SK-N-SH (cell line): Measurements from ENCODE around the gene KDM4C. TPM values are rescaled to one million over a fixed set of nuclear protein-coding genes. Genes with fewer than 3 reads are reported as not detected.

Experiments used
- CTCF ChIA-PET: fragments of 300-600, 350-600 bp; formaldehyde crosslinking; extraction: SDS; loops from one replicate; lab custom pipeline; 2021; lab: Yijun Ruan, JAX
- POLR2A ChIA-PET: fragments of 350-600 bp; sonication (Branson Sonifier 250); formaldehyde crosslinking; extraction: SDS; loops from one replicate; lab custom pipeline; 2020; ENCODE audit warnings: antibody characterized with exemption, inconsistent platforms; lab: Yijun Ruan, JAX
- DNase-seq: peaks from one replicate; pipeline ENCODE4 v3.0.0; 2012
- H2AFZ ChIP-seq: fragments of 200-600 bp; sonication (generic); 2 replicates; pipeline ENCODE4 v1.8.1; 2016; ENCODE audit warnings: antibody characterized with exemption, mild to moderate bottlenecking, low read depth
- H3F3A ChIP-seq: fragments of 200-600 bp; sonication (generic); replicated peaks from 2 replicates; pipeline ENCODE3; 2016; ENCODE audit warnings: antibody characterized with exemption, mild to moderate bottlenecking; ENCODE audit not compliant: insufficient read depth
- H3K27ac ChIP-seq, 2 experiments: fragments of 200-500 bp in 1 of 2; fragments of 200-600 bp in 1 of 2; sonication (Bioruptor generic) in 1 of 2; sonication (generic), shearing (Covaris generic) in 1 of 2; 2 replicates each; pipeline versions ENCODE4 v1.5.1 to v1.6.1; 2014 to 2016; ENCODE audit warnings: low read depth in 2 of 2, inconsistent platforms in 1 of 2, low read length in 1 of 2, mild to moderate bottlenecking in 1 of 2, mixed read lengths in 1 of 2
- H3K27me3 ChIP-seq: fragments of 200-600 bp; sonication (generic), shearing (Covaris generic); 2 replicates; pipeline ENCODE4 v1.6.1; 2016; ENCODE audit warnings: mixed run types; ENCODE audit not compliant: insufficient read depth
- H3K36me3 ChIP-seq, 2 experiments: fragments of 200-500 bp in 1 of 2; fragments of 200-600 bp in 1 of 2; sonication (Bioruptor generic) in 1 of 2; sonication (generic) in 1 of 2; replicated peaks in 1 of 2; 2 replicates each; pipeline versions ENCODE3 to v1.5.1; 2014 to 2016; ENCODE audit warnings: low read length in 1 of 2, mild to moderate bottlenecking in 1 of 2; ENCODE audit not compliant: insufficient read depth in 2 of 2, control insufficient read depth in 1 of 2
- H3K4me1 ChIP-seq, 2 experiments: fragments of 200-500 bp in 1 of 2; fragments of 200-600 bp in 1 of 2; sonication (Bioruptor generic) in 1 of 2; sonication (generic), shearing (Covaris generic) in 1 of 2; 2 replicates each; pipeline versions ENCODE4 v1.5.1 to v1.6.1; 2014 to 2016; ENCODE audit warnings: low read depth in 1 of 2, low read length in 1 of 2, mixed run types in 1 of 2; ENCODE audit not compliant: insufficient read depth in 2 of 2, control insufficient read depth in 1 of 2
- H3K4me2 ChIP-seq: fragments of 200-600 bp; sonication (generic), shearing (Covaris generic); 2 replicates; pipeline ENCODE4 v1.6.1; 2017; ENCODE audit warnings: mixed run types
- H3K4me3 ChIP-seq, 2 experiments: fragments of 200-500 bp in 1 of 2; fragments of 200-600 bp in 1 of 2; sonication (Bioruptor generic) in 1 of 2; sonication (generic), shearing (Covaris generic) in 1 of 2; 2 replicates each; pipeline versions ENCODE4 v1.5.1 to v1.8.1; 2014 to 2016; ENCODE audit warnings: low read depth in 2 of 2, inconsistent platforms in 1 of 2, low read length in 1 of 2, mild to moderate bottlenecking in 1 of 2, mixed read lengths in 1 of 2, moderate library complexity in 1 of 2
- H3K79me2 ChIP-seq: fragments of 200-600 bp; sonication (generic); 2 replicates; pipeline ENCODE4 v1.8.1; 2017; ENCODE audit warnings: mild to moderate bottlenecking; ENCODE audit not compliant: insufficient read depth
- H3K9ac ChIP-seq: fragments of 200-600 bp; sonication (generic); 2 replicates; pipeline ENCODE4 v1.6.1; 2017; ENCODE audit warnings: mixed run types
- H3K9me2 ChIP-seq: fragments of 200-600 bp; sonication (generic); 2 replicates; pipeline ENCODE4 v1.6.1; 2017; ENCODE audit warnings: mixed run types
- H3K9me3 ChIP-seq: fragments of 200-600 bp; sonication (generic); 2 replicates; pipeline ENCODE4 v1.6.1; 2017; ENCODE audit warnings: mixed run types, mild to moderate bottlenecking, moderate library complexity
- H4K20me1 ChIP-seq: fragments of 200-600 bp; sonication (generic); 2 replicates; pipeline ENCODE4 v1.6.1; 2017; ENCODE audit warnings: mild to moderate bottlenecking, mixed run types; ENCODE audit not compliant: insufficient read depth
- MAX ChIP-seq: IDR thresholded peaks from 2 replicates; pipeline ENCODE4 v1.4.0; 2012; ENCODE audit warnings: low read depth
- MXI1 ChIP-seq: IDR thresholded peaks from 2 replicates; pipeline ENCODE4 v1.6.1; 2012; ENCODE audit warnings: mild to moderate bottlenecking, low read depth, low read length, improper control_type of control experiment
- NRF1 ChIP-seq: IDR thresholded peaks from 2 replicates; pipeline ENCODE4 v1.6.1; 2012; ENCODE audit warnings: low read depth, mild to moderate bottlenecking, low read length
- POLR2AphosphoS5 ChIP-seq: IDR thresholded peaks from 2 replicates; pipeline ENCODE4 v1.6.1; 2012; ENCODE audit warnings: low read depth, low read length
- RAD21 ChIP-seq: IDR thresholded peaks from 2 replicates; pipeline ENCODE4 v1.6.1; 2012; ENCODE audit warnings: mild to moderate bottlenecking, low read length
- SIN3A ChIP-seq: IDR thresholded peaks from 2 replicates; pipeline ENCODE4 v1.6.1; 2012; ENCODE audit warnings: low read depth, mild to moderate bottlenecking, low read length, moderate library complexity, borderline replicate concordance
- TAF1 ChIP-seq: IDR thresholded peaks from 2 replicates; pipeline ENCODE4 v1.6.1; 2012; ENCODE audit warnings: low read depth, mild to moderate bottlenecking, low read length, moderate library complexity, borderline replicate concordance
- TCF12 ChIP-seq: IDR thresholded peaks from 2 replicates; pipeline ENCODE4 v1.4.0; 2012
- YY1 ChIP-seq: IDR thresholded peaks from 2 replicates; pipeline ENCODE4 v1.4.0; 2012; ENCODE audit warnings: low read depth, mild to moderate bottlenecking
- WGBS: methylation state at CpG from one replicate; pipeline ENCODE4 v1.1.6; 2017; ENCODE audit warnings: low lambda C conversion rate; 5-methylcytosine and 5-hydroxymethylcytosine counted together
- polyA plus RNA-seq, 3 experiments: library from polyadenylated mRNA; depleted of rRNA; stranded (reverse); fragments of >200 nt; gene quantifications; 2 replicates each; pipeline ENCODE4 v1.2.3, GENCODE V29; 2012
- TF ChIP-seq, protein P1 (sequence below): fragments of 200-600 bp; sonication (generic); IDR thresholded peaks from 2 replicates; pipeline ENCODE4 v1.6.1; 2017; ENCODE audit warnings: antibody characterized with exemption, mild to moderate bottlenecking, moderate library complexity
- TF ChIP-seq, protein P2 (sequence below): IDR thresholded peaks from 2 replicates; pipeline ENCODE4 v1.4.0; 2012; ENCODE audit warnings: low read depth, borderline replicate concordance

Gene KDM4C
- polyA plus RNA-seq, 1 of the 3 experiments (the other 2 are of a cell fraction) = 9.4 TPM

DNA sequence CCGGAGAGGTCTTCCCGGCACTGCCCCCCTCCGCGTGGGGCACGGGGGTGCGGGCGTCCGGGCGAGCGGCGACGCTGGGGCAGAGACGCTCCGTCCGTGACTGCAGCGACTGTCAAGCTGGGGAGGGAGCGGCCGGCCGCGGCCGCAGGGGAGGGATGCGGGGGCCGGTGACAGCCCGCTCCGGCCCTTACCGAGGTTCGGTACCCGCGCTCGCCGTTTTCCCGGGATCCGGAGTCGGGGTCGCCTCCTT lies 400 bp downstream of the KDM4C start (continued):
- TF ChIP-seq SIN3A = no peak
- no peak for TF ChIP-seq YY1
- TF ChIP-seq, protein P1, sequence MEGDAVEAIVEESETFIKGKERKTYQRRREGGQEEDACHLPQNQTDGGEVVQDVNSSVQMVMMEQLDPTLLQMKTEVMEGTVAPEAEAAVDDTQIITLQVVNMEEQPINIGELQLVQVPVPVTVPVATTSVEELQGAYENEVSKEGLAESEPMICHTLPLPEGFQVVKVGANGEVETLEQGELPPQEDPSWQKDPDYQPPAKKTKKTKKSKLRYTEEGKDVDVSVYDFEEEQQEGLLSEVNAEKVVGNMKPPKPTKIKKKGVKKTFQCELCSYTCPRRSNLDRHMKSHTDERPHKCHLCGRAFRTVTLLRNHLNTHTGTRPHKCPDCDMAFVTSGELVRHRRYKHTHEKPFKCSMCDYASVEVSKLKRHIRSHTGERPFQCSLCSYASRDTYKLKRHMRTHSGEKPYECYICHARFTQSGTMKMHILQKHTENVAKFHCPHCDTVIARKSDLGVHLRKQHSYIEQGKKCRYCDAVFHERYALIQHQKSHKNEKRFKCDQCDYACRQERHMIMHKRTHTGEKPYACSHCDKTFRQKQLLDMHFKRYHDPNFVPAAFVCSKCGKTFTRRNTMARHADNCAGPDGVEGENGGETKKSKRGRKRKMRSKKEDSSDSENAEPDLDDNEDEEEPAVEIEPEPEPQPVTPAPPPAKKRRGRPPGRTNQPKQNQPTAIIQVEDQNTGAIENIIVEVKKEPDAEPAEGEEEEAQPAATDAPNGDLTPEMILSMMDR = no peak

- H3K27me3 ChIP-seq = no peaks in the 10 kb centered on the region
- 2% methylated on average over 13 of the region's 42 CpGs for WGBS
Observed at GRCh38 chr9:6758498-6759184, 868 bp downstream of the KDM4C start.

More at GRCh38 chr9:6758498-6759184, 868 bp downstream of the KDM4C start:
- Histone ChIP-seq H2AFZ (peak overlapping the region; percentile 86), H3K4me1 (peaks cover 0 to 4% of the 10 kb centered on the region in 2 experiments; a peak in 2 of 4 replicates), H3K9ac (peak overlapping the region; percentile 77), H3K9me2 (no peaks in the 10 kb centered on the region), H3K4me3 (peak overlapping the region; percentile 77 to 98), H3K4me2 (peak overlapping the region; percentile 93), H3F3A (peaks cover 16% of the 10 kb centered on the region), H3K27ac (peak overlapping the region; percentile 91 to 96), H3K9me3 (no peaks in the 10 kb centered on the region), H3K79me2 (peaks cover 34% of the 10 kb centered on the region), H3K36me3 (no peaks in the 10 kb centered on the region), H4K20me1 (no peaks in the 10 kb centered on the region)
- TF ChIP-seq NRF1 = peak; percentile 57
- no peak for TF ChIP-seq RAD21
- TF ChIP-seq, protein P2, sequence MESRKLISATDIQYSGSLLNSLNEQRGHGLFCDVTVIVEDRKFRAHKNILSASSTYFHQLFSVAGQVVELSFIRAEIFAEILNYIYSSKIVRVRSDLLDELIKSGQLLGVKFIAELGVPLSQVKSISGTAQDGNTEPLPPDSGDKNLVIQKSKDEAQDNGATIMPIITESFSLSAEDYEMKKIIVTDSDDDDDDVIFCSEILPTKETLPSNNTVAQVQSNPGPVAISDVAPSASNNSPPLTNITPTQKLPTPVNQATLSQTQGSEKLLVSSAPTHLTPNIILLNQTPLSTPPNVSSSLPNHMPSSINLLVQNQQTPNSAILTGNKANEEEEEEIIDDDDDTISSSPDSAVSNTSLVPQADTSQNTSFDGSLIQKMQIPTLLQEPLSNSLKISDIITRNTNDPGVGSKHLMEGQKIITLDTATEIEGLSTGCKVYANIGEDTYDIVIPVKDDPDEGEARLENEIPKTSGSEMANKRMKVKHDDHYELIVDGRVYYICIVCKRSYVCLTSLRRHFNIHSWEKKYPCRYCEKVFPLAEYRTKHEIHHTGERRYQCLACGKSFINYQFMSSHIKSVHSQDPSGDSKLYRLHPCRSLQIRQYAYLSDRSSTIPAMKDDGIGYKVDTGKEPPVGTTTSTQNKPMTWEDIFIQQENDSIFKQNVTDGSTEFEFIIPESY = no peak
- TF ChIP-seq, protein P1 = no peak
- TF ChIP-seq POLR2AphosphoS5 = 0 out of 2 replicates have a peak, but pooled peaks have one; percentile 11
- TF ChIP-seq MXI1 = no peak
- TF ChIP-seq MAX = peak; percentile 69
- no peak for TF ChIP-seq TCF12
- TF ChIP-seq YY1 = no peak
- TF ChIP-seq SIN3A = 0 out of 2 replicates have a peak, but pooled peaks have one; percentile 19
- 0 out of 2 replicates have a peak, but pooled peaks have one; percentile 20 for TF ChIP-seq TAF1
- CTCF ChIA-PET = interaction anchor here (0.7 to 2.0 kb wide), 5 partner anchors 15 to 69 kb away, joined by 3 to 9 read pairs (median 4); no protein-coding TSS in a partner anchor
- POLR2A ChIA-PET = interaction anchor here (0.6 to 1.9 kb wide), 5 partner anchors 14 to 77 kb away, joined by 3 to 13 read pairs (median 4); no protein-coding TSS in a partner anchor
- peak; percentile 61 for DNase-seq
